Measurements from ENCODE around the gene AMDHD2. TPM values are rescaled to one million over a fixed set of nuclear protein-coding genes. Genes with fewer than 3 reads are reported as not detected.

The AMDHD2 gene
- total RNA-seq, 1 experiment from 2014 or later: 22.7 TPM

DNA sequence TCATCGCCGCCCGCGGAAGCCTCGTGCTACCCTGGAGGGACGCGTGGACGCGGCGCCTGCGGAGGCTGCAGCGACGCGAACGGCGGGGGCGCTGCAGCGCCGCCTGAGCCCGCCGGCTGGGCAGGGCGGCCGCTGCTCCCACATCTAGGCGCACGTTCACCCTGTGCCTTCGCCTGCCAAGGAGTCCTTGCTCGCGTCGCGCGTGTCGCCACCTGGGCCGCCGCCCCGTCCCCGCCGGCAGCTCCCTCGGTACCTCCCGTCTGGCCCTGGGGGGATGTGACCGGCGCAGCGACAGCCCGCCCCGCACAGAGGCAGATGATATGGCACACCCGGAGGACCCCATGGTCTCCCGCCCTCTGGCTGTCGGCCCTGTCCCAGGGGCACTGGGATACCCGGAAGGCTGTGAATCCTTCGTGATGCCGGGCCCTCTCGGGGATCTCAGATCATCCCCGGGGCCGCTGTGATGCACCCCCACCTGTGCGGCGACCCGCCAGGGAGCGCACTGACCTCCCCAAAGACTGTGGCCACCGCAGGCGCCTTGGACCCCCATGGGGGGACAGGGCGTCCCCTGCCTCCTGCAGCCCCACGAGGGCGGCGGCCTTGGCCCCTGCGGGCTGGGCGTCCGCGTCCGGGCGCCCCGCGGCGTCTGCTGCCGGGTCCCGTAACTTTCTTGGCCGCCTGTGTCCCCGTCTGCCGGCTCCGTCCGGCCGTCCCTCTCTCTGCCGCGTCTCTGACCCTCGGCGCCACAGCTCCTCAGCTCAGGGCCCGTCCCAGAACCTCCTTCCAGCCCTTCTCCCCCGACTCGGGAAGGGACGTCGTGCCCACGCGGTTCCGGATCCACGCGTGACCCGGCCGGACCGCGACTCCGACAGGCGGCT lies 45.9 kb upstream of the AMDHD2 start:
- H3K4me1 ChIP-seq (ENCODE audit: low read length): peaks cover 65% of the 10 kb centered on the region
- no peaks in the 10 kb centered on the region for H3K9me3 ChIP-seq (ENCODE audit: low read length)
- peak overlapping the region; percentile 100 for H3K4me3 ChIP-seq (ENCODE audit: low read length)
- H4K20me1 ChIP-seq (ENCODE audit: insufficient read depth, low read depth, low read length): peaks cover 38% of the 10 kb centered on the region
- H3K36me3 ChIP-seq (ENCODE audit: insufficient read depth, low read length): no peaks in the 10 kb centered on the region
- peak overlapping the region; percentile 91 for H3K27ac ChIP-seq (ENCODE audit: low read length)
- no peaks in the 10 kb centered on the region for H3K27me3 ChIP-seq (ENCODE audit: low read length)
- H2AFZ ChIP-seq (ENCODE audit: low read length): peak overlapping the region; percentile 50; the same call in 1 of the 2 replicates
- DNase-seq: peak; percentile 83
- no peaks in the 10 kb centered on the region for H3K9me2 ChIP-seq (replicated peaks; ENCODE audit: insufficient read depth, low read length)
- peak overlapping the region; percentile 99 for H3K4me2 ChIP-seq (ENCODE audit: low read depth, low read length, poor library complexity, severe bottlenecking)
- H3K9ac ChIP-seq (ENCODE audit: low read length): peak overlapping the region; percentile 100
- H3K79me2 ChIP-seq (ENCODE audit: low read length): peaks cover 46% of the 10 kb centered on the region

DNA sequence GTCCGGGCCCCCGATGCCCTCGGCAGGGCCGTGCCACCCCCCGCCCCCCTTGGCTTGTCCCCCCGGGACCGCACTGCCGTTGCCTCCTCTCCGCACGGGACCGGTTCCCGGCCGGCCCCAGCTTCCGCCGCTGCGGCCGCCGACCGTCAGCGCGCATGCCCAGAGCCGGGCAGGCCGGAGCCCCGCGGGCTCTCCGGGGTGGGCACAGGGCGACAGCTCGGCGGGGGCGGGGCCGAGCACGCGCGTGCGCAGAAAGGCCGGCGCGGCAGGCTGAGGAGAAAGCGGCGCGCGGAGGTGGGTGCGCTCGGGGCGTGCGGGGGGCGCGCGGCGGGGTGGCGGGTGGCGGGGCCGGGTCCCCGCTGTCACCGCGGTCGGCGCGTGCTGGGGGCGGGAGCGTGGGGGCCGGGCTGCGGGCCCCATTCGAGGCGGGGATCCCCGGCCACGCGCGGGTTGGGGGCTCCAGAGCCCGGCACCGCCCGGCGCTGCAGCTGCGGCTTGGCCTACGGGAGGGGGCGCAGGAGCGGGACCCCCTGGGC lies 45.2 kb upstream of the AMDHD2 start, which contains the start of gene TBC1D24:
TBC1D24 (plus strand) TSS at position 251 of the 536 bp plus-strand sequence. CDS start 21,022 bp downstream, outside the sequence.
- peak; percentile 96 for DNase-seq
- Histone ChIP-seq H3K79me2 (ENCODE audit: low read length) (peaks cover 49% of the 10 kb centered on the region), H4K20me1 (ENCODE audit: insufficient read depth, low read depth, low read length) (peaks cover 38% of the 10 kb centered on the region)

DNA sequence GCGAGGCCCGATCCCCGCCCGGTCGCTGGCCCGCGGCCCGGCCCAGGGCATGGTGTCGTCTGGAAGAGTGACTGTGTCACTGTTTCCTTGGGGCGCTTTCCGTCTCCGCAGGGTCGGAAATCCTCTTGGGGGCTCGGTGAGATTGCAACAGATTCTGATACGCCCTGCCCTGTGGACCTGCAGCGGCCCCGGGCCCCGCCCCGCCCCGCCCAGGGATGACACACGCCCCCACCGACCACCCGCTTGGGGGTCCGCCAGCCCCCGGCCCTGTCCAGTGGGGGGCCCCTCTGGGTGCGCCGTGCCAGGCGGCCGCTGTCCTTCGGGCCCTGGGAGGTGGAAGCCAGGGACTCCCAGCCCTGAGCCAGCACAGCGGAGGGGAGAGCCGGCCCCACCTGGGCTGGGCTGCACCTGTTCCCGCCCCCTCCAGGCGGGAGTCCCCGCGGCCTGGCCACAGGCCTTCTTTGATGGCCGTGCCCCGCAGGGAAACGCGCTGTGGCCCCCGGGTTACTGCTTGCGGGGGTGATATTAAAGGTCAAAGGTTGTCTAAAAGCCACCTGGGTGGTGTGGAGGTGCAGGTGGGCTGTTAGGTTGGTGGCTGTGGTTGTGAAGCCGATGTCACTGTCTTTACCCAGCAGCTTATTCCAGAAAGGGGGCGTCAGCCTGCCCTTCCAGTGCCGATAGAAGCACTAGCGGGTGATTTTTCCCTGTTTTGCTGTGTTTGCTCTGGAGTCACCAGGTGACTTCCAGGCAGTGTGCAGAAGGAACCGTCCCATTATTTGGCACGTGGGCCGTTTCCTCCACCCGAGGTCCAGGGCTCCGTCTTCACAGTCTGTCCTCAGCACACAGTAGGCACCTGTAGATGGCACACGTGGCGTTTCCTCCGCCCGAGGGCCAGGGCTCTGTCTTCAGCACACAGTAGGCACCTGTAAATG lies 44.5 kb upstream of the AMDHD2 start:
- DNase-seq: peak; percentile 79
- H3K9ac ChIP-seq (ENCODE audit: low read length): peak overlapping the region; percentile 85
- no peaks in the 10 kb centered on the region for H3K36me3 ChIP-seq (ENCODE audit: insufficient read depth, low read length)
- H2AFZ ChIP-seq (ENCODE audit: low read length): no peak overlapping the region
- peak overlapping the region; percentile 90 for H3K4me2 ChIP-seq (ENCODE audit: low read depth, low read length, poor library complexity, severe bottlenecking)
- no peaks in the 10 kb centered on the region for H3K27me3 ChIP-seq (ENCODE audit: low read length)
- peaks cover 38% of the 10 kb centered on the region for H4K20me1 ChIP-seq (ENCODE audit: insufficient read depth, low read depth, low read length)
- H3K9me3 ChIP-seq (ENCODE audit: low read length): no peaks in the 10 kb centered on the region
- H3K4me3 ChIP-seq (ENCODE audit: low read length): peak overlapping the region; percentile 82
- H3K79me2 ChIP-seq (ENCODE audit: low read length): peaks cover 54% of the 10 kb centered on the region
- H3K9me2 ChIP-seq (replicated peaks; ENCODE audit: insufficient read depth, low read length): no peaks in the 10 kb centered on the region
- peaks cover 50% of the 10 kb centered on the region for H3K4me1 ChIP-seq (ENCODE audit: low read length)
- 0 out of 2 replicates have a peak overlapping the region, but pooled peaks have one; percentile 13 for H3K27ac ChIP-seq (ENCODE audit: low read length)

More for the DNA sequence above, 45.2 kb upstream of the AMDHD2 start, which contains the start of gene TBC1D24:
- peak within 1 kb of the TSS; percentile 100 for H3K9ac ChIP-seq (ENCODE audit: low read length)
- H3K4me2 ChIP-seq (ENCODE audit: low read depth, low read length, poor library complexity, severe bottlenecking): peak within 1 kb of the TSS; percentile 99
- no peaks in the 10 kb centered on the region for H3K9me2 ChIP-seq (replicated peaks; ENCODE audit: insufficient read depth, low read length)
- H2AFZ ChIP-seq (ENCODE audit: low read length): peak within 1 kb of the TSS; percentile 50; the same call in 1 of the 2 replicates
- H3K27ac ChIP-seq (ENCODE audit: low read length): peak within 1 kb of the TSS; percentile 91
- H3K36me3 ChIP-seq (ENCODE audit: insufficient read depth, low read length): no peaks in the 10 kb centered on the region
- peak within 1 kb of the TSS; percentile 100 for H3K4me3 ChIP-seq (ENCODE audit: low read length)
- no peaks in the 10 kb centered on the region for H3K27me3 ChIP-seq (ENCODE audit: low read length)
- no peaks in the 10 kb centered on the region for H3K9me3 ChIP-seq (ENCODE audit: low read length)
- H3K4me1 ChIP-seq (ENCODE audit: low read length): peaks cover 58% of the 10 kb centered on the region

DNA sequence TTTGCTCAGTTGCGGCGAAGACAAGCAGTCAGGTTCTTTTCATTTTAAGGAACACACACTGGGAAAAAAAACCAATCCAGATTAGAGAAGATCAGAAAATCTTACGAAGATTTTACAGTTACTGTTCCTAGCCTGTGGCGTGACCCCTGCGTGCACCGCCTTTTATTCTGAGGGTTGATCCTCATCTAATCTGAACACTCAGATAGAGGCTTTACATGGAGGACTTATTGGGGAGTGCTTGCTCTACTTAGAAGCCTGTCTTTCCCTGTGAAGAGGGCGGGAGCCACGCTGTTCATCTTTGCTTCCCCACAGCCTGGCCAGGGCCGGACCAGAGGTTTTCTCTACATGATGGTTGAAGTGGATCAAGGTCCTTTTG lies 43.8 kb upstream of the AMDHD2 start:
- Histone ChIP-seq H3K4me3 (ENCODE audit: low read length) (peak overlapping the region; percentile 82), H3K4me2 (ENCODE audit: low read depth, low read length, poor library complexity, severe bottlenecking) (peak overlapping the region; percentile 90), H3K27ac (ENCODE audit: low read length) (no peak overlapping the region)

DNA sequence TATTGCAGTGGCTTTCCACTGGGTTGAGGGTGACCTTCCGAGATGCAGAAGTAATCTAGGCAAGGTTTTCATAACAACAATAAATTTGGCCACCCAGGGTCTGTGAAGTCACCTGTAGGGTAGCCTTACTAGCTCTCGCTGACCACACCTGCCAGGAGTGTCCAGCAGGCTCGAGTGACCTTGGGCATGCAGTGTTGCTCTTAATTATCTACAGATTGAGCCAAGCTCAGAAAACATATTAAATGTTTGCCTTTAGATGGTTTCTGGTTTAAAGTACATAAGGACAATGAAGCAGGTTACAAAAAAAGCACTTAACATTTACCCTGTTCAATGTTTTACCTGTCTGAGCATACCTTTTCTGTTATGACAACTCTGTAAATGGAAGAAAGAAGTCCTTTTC lies 43.4 kb upstream of the AMDHD2 start:
- peaks cover 40% of the 10 kb centered on the region for H3K4me1 ChIP-seq (ENCODE audit: low read length)
- no peaks in the 10 kb centered on the region for H3K9me2 ChIP-seq (replicated peaks; ENCODE audit: insufficient read depth, low read length)
- no peaks in the 10 kb centered on the region for H3K27me3 ChIP-seq (ENCODE audit: low read length)
- H2AFZ ChIP-seq (ENCODE audit: low read length): no peak overlapping the region
- no peak overlapping the region for H3K27ac ChIP-seq (ENCODE audit: low read length)
- no peaks in the 10 kb centered on the region for H3K36me3 ChIP-seq (ENCODE audit: insufficient read depth, low read length)
- H3K4me2 ChIP-seq (ENCODE audit: low read depth, low read length, poor library complexity, severe bottlenecking): no peak overlapping the region
- H3K9ac ChIP-seq (ENCODE audit: low read length): no peak overlapping the region
- H4K20me1 ChIP-seq (ENCODE audit: insufficient read depth, low read depth, low read length): peaks cover 38% of the 10 kb centered on the region
- no peak for DNase-seq
- no peak overlapping the region for H3K4me3 ChIP-seq (ENCODE audit: low read length)
- no peaks in the 10 kb centered on the region for H3K9me3 ChIP-seq (ENCODE audit: low read length)
- peaks cover 61% of the 10 kb centered on the region for H3K79me2 ChIP-seq (ENCODE audit: low read length)

More for the DNA sequence above, 43.8 kb upstream of the AMDHD2 start:
- no peaks in the 10 kb centered on the region for H3K27me3 ChIP-seq (ENCODE audit: low read length)
- no peaks in the 10 kb centered on the region for H3K9me2 ChIP-seq (replicated peaks; ENCODE audit: insufficient read depth, low read length)
- no peaks in the 10 kb centered on the region for H3K9me3 ChIP-seq (ENCODE audit: low read length)
- H3K36me3 ChIP-seq (ENCODE audit: insufficient read depth, low read length): no peaks in the 10 kb centered on the region
- H3K4me1 ChIP-seq (ENCODE audit: low read length): peaks cover 44% of the 10 kb centered on the region
- H2AFZ ChIP-seq (ENCODE audit: low read length): no peak overlapping the region
- peaks cover 59% of the 10 kb centered on the region for H3K79me2 ChIP-seq (ENCODE audit: low read length)
- H3K9ac ChIP-seq (ENCODE audit: low read length): 0 out of 2 replicates have a peak overlapping the region, but pooled peaks have one; percentile 85
- H4K20me1 ChIP-seq (ENCODE audit: insufficient read depth, low read depth, low read length): peaks cover 38% of the 10 kb centered on the region
- DNase-seq: no peak

GRCh38 chr16:2477327-2477726 lies 42.8 kb upstream of the AMDHD2 start:
- no peaks in the 10 kb centered on the region for H3K9me2 ChIP-seq (replicated peaks; ENCODE audit: insufficient read depth, low read length)
- H3K4me3 ChIP-seq (ENCODE audit: low read length): no peak overlapping the region
- no peak overlapping the region for H2AFZ ChIP-seq (ENCODE audit: low read length)
- no peaks in the 10 kb centered on the region for H3K36me3 ChIP-seq (ENCODE audit: insufficient read depth, low read length)
- no peak overlapping the region for H3K4me2 ChIP-seq (ENCODE audit: low read depth, low read length, poor library complexity, severe bottlenecking)
- H3K9ac ChIP-seq (ENCODE audit: low read length): no peak overlapping the region
- H3K9me3 ChIP-seq (ENCODE audit: low read length): no peaks in the 10 kb centered on the region
- no peak overlapping the region for H3K27ac ChIP-seq (ENCODE audit: low read length)
- no peak for DNase-seq
- H4K20me1 ChIP-seq (ENCODE audit: insufficient read depth, low read depth, low read length): peaks cover 36% of the 10 kb centered on the region
- H3K27me3 ChIP-seq (ENCODE audit: low read length): no peaks in the 10 kb centered on the region
- H3K4me1 ChIP-seq (ENCODE audit: low read length): peaks cover 34% of the 10 kb centered on the region
- H3K79me2 ChIP-seq (ENCODE audit: low read length): peaks cover 64% of the 10 kb centered on the region

- Histone ChIP-seq H3K27ac (ENCODE audit: low read length) (no peak overlapping the region), H3K27me3 (ENCODE audit: low read length) (no peaks in the 10 kb centered on the region)
Observed at GRCh38 chr16:2478279-2478678, 41.9 kb upstream of the AMDHD2 start.

More at GRCh38 chr16:2478279-2478678, 41.9 kb upstream of the AMDHD2 start:
- H3K79me2 ChIP-seq (ENCODE audit: low read length): peaks cover 64% of the 10 kb centered on the region
- no peak overlapping the region for H2AFZ ChIP-seq (ENCODE audit: low read length)
- H3K9me2 ChIP-seq (replicated peaks; ENCODE audit: insufficient read depth, low read length): no peaks in the 10 kb centered on the region
- H3K36me3 ChIP-seq (ENCODE audit: insufficient read depth, low read length): no peaks in the 10 kb centered on the region
- no peak overlapping the region for H3K4me3 ChIP-seq (ENCODE audit: low read length)
- H3K9ac ChIP-seq (ENCODE audit: low read length): no peak overlapping the region
- DNase-seq: no peak
- no peaks in the 10 kb centered on the region for H3K9me3 ChIP-seq (ENCODE audit: low read length)
- H3K4me2 ChIP-seq (ENCODE audit: low read depth, low read length, poor library complexity, severe bottlenecking): no peak overlapping the region
- H3K4me1 ChIP-seq (ENCODE audit: low read length): peaks cover 24% of the 10 kb centered on the region
- peaks cover 32% of the 10 kb centered on the region for H4K20me1 ChIP-seq (ENCODE audit: insufficient read depth, low read depth, low read length)
